Right lobe of liver (tissue), 6 donors: ENCODE measurements around the gene DUSP7. TPM values are rescaled to one million over a fixed set of nuclear protein-coding genes. Genes with fewer than 3 reads are reported as not detected.

Source experiments
- ATAC-seq, 4 donors: fragments of 200-7000 bp; cut with Tn5 transposase; one replicate each; pipeline ENCODE4 v1.9.1; 2020; ENCODE audit warnings: mild to moderate bottlenecking in 4 of 4, moderate library complexity in 4 of 4
- DNase-seq, 3 donors: peaks; one replicate each; pipeline ENCODE4 v3.0.0-alpha.2; 2020
- H3K27ac ChIP-seq, 3 donors: fragments of 200-600 bp; one replicate each; pipeline ENCODE4 v1.8.0; 2022
- H3K27me3 ChIP-seq, 2 donors: fragments of 200-600 bp; one replicate each; pipeline ENCODE4 v1.8.0; 2022
- H3K36me3 ChIP-seq, 4 donors: fragments of 200-600 bp; sonication (generic) in 1 of 4; one replicate each; pipeline versions ENCODE4 v1.5.1 to v1.8.0; 2017 to 2022; ENCODE audit warnings: control low read depth in 1 of 4
- H3K4me1 ChIP-seq, 4 donors: fragments of 200-600 bp; sonication (generic) in 1 of 4; one replicate each; pipeline versions ENCODE4 v1.5.1 to v1.8.0; 2017 to 2022; ENCODE audit warnings: control low read depth in 1 of 4
- H3K4me3 ChIP-seq, 3 donors: fragments of 200-600 bp; one replicate each; pipeline ENCODE4 v1.8.0; 2022
- H3K9me3 ChIP-seq, 4 donors: fragments of 200-600 bp; sonication (generic) in 1 of 4; one replicate each; pipeline versions ENCODE4 v1.5.1 to v1.8.0; 2017 to 2022; ENCODE audit warnings: control low read depth in 1 of 4
- CTCF ChIP-seq, 4 donors: fragments of 200-600 bp in 3 of 4; fragments of 450-650 bp in 1 of 4; IDR thresholded peaks; one replicate each; pipeline versions ENCODE4 v1.5.1 to v1.8.0; 2016 to 2022; ENCODE audit warnings: antibody characterized with exemption in 4 of 4, mild to moderate bottlenecking in 2 of 4
- POLR2A ChIP-seq: fragments of 450-650 bp; IDR thresholded peaks from one replicate; pipeline ENCODE4 v1.6.1; 2017; ENCODE audit warnings: antibody characterized with exemption, mild to moderate bottlenecking
- WGBS: methylation state at CpG from one replicate; pipeline ENCODE4 v1.1.6; 2018; ENCODE audit warnings: low coverage, low lambda C conversion rate; ENCODE audit not compliant: insufficient coverage; ENCODE audit errors: missing lambda C conversion rate; 5-methylcytosine and 5-hydroxymethylcytosine counted together
- intact Hi-C, 2 donors: fragments of 100-400 bp; cut with DNase I; formaldehyde crosslinking; loops; one replicate each; pipeline versions ENCODE4 v1.11.2 to v1.14.1; 2022
- total RNA-seq, 6 experiments: library from RNA; depleted of rRNA in 2 of 6; stranded (reverse); fragments of >200 nt in 2 of 6; fragmentation: NEBNext Ultra II Directional in 3 of 6; extraction: Animal tissue kit (Norgen Biotek cat#: 25700) in 3 of 6; gene quantifications; one replicate each; pipeline versions ENCODE4 v1.1.0 to v1.2.4, GENCODE V29; 2016 to 2023
- donor health status: DM: no; HTN: yes; CAD: no.
- donor health status: DM: no; HTN: no; CAD: no.
- donor health status: DM: no; HTN: no; CAD: no.
- donor health status: DM: no; HTN: yes; CAD: no.
- donor health status: DM: no; HTN: yes; CAD: no.

DUSP7 gene
- total RNA-seq, 6 experiments from 2014 or later, result 3.0 to 4.2 (median 3.5) TPM

GRCh38 chr3:52023101-52023770, 33.1 kb downstream of the DUSP7 start:
- Histone ChIP-seq H3K27ac (no peak overlapping the region), H3K36me3 (no peaks in the 10 kb centered on the region), H3K4me3 (no peak overlapping the region), H3K27me3 (no peaks in the 10 kb centered on the region), H3K4me1 (no peaks in the 10 kb centered on the region), H3K9me3 (no peaks in the 10 kb centered on the region)
- no peak for DNase-seq
- no peak for TF ChIP-seq POLR2A
- no peak for TF ChIP-seq CTCF (IDR thresholded peaks at IDR 0.05)
- intact Hi-C loops, result no loop called here
- 83% methylated on average over 1 of the region's 3 CpGs for WGBS
- no peak for ATAC-seq

GRCh38 chr3:52022323-52023100, 33.9 kb downstream of the DUSP7 start:
- no peak overlapping the region for H3K27ac ChIP-seq
- H3K36me3 ChIP-seq, result no peaks in the 10 kb centered on the region
- no peaks in the 10 kb centered on the region for H3K9me3 ChIP-seq
- WGBS, result 75% methylated on average over 16 of the region's 20 CpGs
- no peak for TF ChIP-seq POLR2A
- no peaks in the 10 kb centered on the region for H3K4me1 ChIP-seq
- no peaks in the 10 kb centered on the region for H3K27me3 ChIP-seq
- intact Hi-C loops, result no loop called here
- ATAC-seq, result peak in 1 of 4 donors; percentile 12
- no peak overlapping the region for H3K4me3 ChIP-seq
- DNase-seq, result no peak

- 74% methylated on average over 4 of the region's 10 CpGs for WGBS
- intact Hi-C loops, result no loop called here
- no peaks in the 10 kb centered on the region for H3K36me3 ChIP-seq
- no peak for DNase-seq
- no peaks in the 10 kb centered on the region for H3K27me3 ChIP-seq
- no peak for TF ChIP-seq POLR2A
- TF ChIP-seq CTCF (IDR thresholded peaks at IDR 0.05), result no peak
- ATAC-seq, result peak in 1 of 4 donors; percentile 14
- H3K4me1 ChIP-seq, result no peaks in the 10 kb centered on the region
- no peak overlapping the region for H3K27ac ChIP-seq
- no peak overlapping the region for H3K4me3 ChIP-seq
- no peaks in the 10 kb centered on the region for H3K9me3 ChIP-seq
These were observed 34.7 kb downstream of the DUSP7 start for GRCh38 chr3:52021489-52022268.

GRCh38 chr3:52020796-52021195, 35.6 kb downstream of the DUSP7 start:
- Histone ChIP-seq H3K4me1 (no peaks in the 10 kb centered on the region), H3K4me3 (no peak overlapping the region), H3K27ac (no peak overlapping the region), H3K27me3 (no peaks in the 10 kb centered on the region), H3K36me3 (no peaks in the 10 kb centered on the region), H3K9me3 (no peaks in the 10 kb centered on the region)
- TF ChIP-seq POLR2A (no peak), CTCF (IDR thresholded peaks at IDR 0.05) (no peak)
- ATAC-seq, result no peak
- 100% methylated on average over 1 of the region's 7 CpGs for WGBS
- intact Hi-C loops, result no loop called here
- no peak for DNase-seq
